ENCODE results near the gene SNTG2.

GRCh38 chr2:1014802-1015201 is 64.2 kb downstream of the SNTG2 start:
- no peak for TF ChIP-seq CTCF (IDR thresholded peaks at IDR 0.05)
- TF ChIP-seq POLR2A (IDR thresholded peaks at IDR 0.05) = no peak
